ENCODE measurements around the gene HCN2.

Gene HCN2

GRCh38 chr19:588741-589692 lies 664 bp upstream of the HCN2 start:
- DNase-seq (ENCODE audit: low read depth): no peak
- TF ChIP-seq CTCF (IDR thresholded peaks at IDR 0.05; ENCODE audit: low read depth, low read length, missing control alignments): no peak
- H3K4me3 ChIP-seq (ENCODE audit: low read depth, low read length): no peak overlapping the region

GRCh38 chr19:590396-590745 lies 690 bp downstream of the HCN2 start:
- no peak for DNase-seq (ENCODE audit: low read depth)
- H3K4me3 ChIP-seq (ENCODE audit: low read depth, low read length): no peak overlapping the region

GRCh38 chr19:590750-591098 lies 1.0 kb downstream of the HCN2 start:
- no peak for TF ChIP-seq CTCF (IDR thresholded peaks at IDR 0.05; ENCODE audit: low read depth, low read length, missing control alignments)
- H3K4me3 ChIP-seq (ENCODE audit: low read depth, low read length): no peak overlapping the region
- DNase-seq (ENCODE audit: low read depth): no peak

More at GRCh38 chr19:590396-590745, 690 bp downstream of the HCN2 start:
- TF ChIP-seq CTCF (IDR thresholded peaks at IDR 0.05; ENCODE audit: low read depth, low read length, missing control alignments): no peak

GRCh38 chr19:591099-591958 lies 1.6 kb downstream of the HCN2 start:
- H3K4me3 ChIP-seq (ENCODE audit: low read depth, low read length): no peak overlapping the region
- no peak for DNase-seq (ENCODE audit: low read depth)
- TF ChIP-seq CTCF (IDR thresholded peaks at IDR 0.05; ENCODE audit: low read depth, low read length, missing control alignments): no peak

- no peak for DNase-seq (ENCODE audit: low read depth)
- H3K4me3 ChIP-seq (ENCODE audit: low read depth, low read length): no peak overlapping the region
- TF ChIP-seq CTCF (IDR thresholded peaks at IDR 0.05; ENCODE audit: low read depth, low read length, missing control alignments): no peak
Measured at GRCh38 chr19:592101-592500, 2.4 kb downstream of the HCN2 start.

GRCh38 chr19:593055-593454 lies 3.4 kb downstream of the HCN2 start:
- H3K4me3 ChIP-seq (ENCODE audit: low read depth, low read length): no peak overlapping the region
- no peak for DNase-seq (ENCODE audit: low read depth)
- no peak for TF ChIP-seq CTCF (IDR thresholded peaks at IDR 0.05; ENCODE audit: low read depth, low read length, missing control alignments)

Measured in GM12864 (cell line).